NCI-H526 treated with DMSO at 0.1 percent for 48 hours (cell line): ENCODE measurements around the gene PDE3A.
"Not testable (repeated sequence)": the region's sequence is repeated elsewhere in the genome, so short reads cannot be mapped to it uniquely, and the experiment has no call there.

Source experiments
- DNase-seq: peaks from one replicate; lab custom pipeline; 2025; lab: John Stamatoyannopoulos, UW

The PDE3A gene

DNA sequence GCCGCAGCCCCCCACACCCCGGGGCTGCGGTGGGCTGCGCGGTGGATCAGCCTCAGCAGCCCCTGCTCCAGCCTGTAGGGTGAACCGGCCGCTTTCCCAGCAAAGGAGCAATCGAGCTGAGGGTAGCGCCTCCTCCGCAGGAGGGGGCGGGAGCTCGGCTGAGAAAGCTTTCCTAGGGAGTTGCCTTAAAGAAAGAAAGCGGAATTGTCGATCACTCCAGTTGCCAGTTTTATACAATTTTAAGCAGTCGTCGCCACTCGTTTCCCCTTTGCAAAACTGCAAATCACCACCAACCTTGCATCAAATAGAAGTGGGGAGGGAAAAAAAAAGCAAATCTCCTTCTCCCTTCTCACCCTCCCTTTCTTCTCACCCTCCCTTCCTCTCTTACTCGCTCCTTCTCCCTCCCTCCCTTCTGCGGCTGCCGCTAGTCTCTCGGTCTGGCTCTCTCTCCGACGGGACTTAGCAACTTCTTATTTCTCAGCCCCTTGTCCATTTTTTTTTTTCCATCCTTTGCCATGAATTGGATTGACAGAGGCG is at the start of gene PDE3A:
TSS of gene PDE3A (plus strand) at position 424 of the 537 bp plus-strand sequence. CDS start 748 bp downstream, outside the sequence.
- DNase-seq = no peak

DNA sequence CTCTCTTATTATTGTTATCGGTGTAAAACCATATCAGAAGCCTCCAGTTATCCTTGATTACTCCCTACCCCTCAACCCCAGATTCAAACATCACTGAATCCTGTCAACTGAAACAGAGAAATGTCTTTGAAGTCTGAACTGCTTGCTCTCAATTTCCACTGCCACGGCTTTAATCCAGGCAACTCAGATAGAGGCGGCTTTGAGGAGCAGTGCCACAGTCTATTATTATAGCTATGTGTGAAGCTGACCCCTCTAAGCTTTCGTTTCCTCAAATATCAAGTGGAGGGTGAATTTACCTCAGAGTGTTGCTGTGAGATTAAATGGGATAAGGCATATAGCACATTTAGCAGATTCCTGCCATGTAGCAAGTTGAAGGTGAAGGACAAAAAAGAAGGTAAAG is 49.0 kb upstream of the PDE3A start:
- no peak for DNase-seq

DNA sequence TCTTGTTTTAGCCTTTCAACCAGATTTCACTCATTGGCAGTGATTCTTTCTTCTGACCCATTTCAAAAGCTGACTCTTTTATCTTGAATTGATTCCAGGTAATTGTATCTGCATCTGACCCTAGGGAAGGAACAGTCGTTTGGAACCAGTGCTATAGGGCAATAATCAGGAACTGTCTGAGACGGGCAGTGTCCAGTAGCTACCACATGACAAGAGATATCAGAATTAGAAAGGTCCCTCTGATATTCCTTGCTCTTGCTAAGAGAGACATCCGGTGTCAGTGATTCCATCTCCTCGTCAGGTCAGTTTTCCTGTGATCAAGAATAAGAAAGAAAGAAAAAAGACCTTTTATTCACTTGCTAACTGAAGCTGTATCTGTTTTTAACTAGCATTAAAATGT is 47.8 kb upstream of the PDE3A start:
- no peak for DNase-seq

DNA sequence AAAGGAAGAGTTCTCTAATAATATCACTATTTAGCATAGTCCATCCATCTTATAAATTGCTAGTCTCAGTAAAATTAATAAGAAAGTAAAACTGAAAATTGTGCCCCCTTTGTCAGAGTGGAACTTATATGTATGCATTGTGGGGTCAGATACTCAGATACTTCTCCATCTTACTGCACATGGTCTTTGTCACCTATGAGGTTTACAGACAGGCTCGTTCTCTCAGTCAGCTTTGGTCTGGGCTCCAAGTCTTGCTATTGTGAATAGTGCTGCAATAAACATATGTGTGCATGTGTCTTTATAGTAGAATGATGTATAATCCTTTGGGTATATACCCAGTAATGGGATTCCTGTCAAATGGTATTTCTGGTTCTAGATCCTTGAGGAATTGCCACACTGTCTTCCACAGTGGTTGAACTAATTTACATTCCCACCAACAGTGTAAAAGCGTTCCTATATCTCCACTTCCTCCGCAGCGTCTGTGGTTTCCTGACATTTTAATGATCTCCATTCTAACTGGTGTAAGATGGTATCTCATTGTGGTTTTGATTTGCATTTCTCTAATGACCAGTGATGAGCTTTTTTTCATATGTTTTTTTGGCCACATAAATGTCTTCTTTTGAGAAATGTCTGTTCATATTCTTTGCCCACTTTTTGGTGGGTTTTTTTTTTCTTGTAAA is 37.4 kb upstream of the PDE3A start:
- not testable (repeated sequence) for DNase-seq

DNA sequence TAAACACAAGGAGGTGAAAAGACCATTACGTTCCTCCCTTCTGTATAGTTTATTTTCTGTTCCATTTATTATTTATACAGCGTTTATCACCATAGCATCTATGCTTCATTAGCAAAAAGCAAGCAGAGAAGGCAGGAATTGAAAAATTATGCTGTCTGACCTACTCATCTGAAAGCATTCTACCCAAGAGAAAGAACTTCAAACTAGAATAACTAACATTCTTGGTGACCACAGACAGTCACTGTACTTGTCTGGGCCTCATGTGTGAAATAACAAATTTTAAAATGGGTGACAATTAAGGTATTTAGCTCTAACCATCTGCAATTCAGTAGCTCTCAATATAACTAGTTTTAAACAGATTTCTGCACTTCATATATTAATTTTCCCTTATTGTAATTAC is 29.3 kb upstream of the PDE3A start:
- DNase-seq = no peak

DNA sequence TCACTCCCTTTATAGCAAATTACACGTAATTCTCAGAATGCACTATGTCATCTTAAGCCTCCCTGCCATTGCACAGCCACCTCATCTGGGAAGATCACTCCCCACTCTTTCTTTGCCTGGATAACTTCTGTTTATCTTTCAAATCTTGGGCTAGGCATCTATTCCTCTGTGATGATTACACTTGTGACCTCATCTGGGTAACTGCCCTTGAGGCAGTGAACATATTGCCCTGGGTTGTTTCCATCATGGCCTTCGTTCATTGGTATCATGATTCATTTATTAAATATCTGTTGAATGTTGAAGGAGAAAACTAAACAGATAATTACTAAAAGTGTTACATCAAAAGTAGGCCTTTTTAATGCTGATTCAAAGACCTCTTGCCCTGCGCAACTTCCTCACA is 26.2 kb upstream of the PDE3A start:
- DNase-seq = no peak

DNA sequence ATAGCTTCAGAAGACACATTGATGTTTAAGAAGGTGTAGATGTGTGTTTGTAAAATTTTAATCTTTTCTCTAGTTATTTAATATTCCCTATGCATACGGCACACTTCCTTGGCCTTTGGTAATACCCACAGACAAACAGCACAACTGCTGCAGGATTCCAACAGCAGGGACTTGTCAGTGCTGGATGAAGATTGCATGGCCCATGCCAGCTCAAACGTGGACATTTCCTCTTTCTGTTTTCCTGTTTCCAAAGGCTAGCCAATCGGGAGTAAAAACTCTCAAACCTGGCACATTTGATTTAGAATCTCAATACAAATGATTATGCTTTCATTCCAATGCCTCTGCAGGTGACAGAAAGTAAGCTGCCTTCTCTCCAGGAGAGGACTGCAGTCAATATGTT is 22.5 kb upstream of the PDE3A start:
- DNase-seq = no peak

DNA sequence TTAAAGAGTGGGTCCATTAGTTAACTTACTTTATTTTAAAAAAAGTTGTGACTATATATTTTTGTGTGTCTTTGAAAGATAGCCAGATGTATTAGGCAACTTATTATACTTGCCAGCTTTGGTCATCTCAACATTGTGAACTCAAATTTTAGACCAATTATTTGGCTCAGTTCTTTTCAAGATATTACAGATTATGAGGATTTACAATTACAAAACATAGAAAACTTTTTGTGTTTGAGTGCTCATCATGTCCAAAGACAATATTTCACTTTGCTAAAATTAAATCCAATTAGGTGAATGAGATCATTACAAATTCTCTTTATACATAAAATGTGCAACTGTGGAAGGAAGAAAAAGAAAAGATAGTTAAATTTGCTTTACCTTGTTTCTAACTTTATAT is 18.3 kb upstream of the PDE3A start:
- no peak for DNase-seq

DNA sequence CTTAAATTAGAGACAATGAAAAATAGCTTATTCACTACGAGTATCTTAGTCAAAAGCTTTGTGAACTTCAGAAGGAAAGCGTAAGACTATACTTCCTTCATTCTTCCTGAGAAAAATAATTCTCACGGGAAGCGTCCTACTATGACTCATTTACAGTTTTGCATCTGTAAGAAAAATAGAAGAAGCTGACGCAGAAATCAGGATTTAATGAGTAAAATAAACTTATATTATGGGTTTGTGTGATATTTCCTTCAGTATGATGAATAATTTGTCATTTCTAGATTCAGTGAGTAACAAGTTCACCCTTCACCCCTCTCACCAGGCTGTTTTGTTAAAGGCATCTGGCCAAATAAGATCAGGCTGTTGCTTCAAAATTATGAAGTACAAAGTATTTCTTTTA is 17.8 kb upstream of the PDE3A start:
- no peak for DNase-seq

DNA sequence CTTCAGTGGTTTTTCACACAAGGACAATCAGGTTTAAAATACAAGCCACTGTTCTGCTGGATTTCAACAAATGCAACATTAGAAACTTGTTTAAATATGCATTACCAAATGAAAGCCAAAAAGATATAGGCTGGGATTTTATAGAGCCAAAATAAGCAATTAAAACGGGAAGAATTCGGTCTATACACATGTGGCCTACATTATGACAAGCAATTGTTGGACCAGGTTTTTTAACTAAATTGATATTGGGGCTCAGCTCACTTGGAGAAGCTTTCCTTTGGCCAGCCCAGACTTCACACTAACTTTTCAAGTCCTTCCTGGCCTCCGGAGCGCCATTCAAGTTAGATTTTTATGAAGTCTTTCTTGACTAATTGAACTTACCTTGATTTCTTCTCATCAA is 16.9 kb upstream of the PDE3A start:
- DNase-seq = no peak

DNA sequence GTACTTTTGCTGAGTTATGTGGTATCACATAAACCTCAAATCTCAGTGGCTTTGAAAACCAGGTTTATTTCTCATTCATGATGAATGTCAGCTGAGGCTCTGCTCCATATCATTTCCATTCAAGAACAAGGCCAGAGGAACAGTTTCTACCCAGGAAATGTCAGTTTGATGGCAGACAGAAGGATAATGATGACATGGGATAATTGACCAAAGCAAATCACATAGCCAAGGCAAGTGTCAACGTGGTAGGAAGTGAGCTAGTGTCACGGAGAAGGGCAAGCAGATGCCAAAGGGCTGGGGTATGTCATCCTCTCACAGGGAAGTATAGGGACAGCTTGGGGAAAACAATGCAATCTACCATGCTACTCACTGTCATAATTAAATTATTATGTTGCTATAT is 12.3 kb upstream of the PDE3A start:
- DNase-seq = no peak

DNA sequence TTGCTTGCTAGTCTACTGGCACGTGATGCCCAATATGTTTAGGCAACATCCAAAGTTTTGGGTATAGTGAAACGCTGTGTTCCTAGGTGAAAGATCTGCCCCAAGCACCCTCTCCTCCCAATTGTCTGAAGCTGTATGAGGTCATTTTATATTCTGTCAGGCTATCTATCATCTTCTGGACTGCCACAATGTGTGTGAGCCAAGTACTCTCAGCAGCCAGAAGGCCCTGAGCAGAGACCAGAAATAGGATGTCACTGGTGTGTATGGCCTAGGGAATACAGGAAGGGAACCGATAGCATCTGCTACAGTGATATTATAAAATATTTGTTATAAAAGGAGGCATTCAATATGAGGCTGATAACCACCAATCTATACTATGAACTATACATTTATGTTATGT is 7.9 kb upstream of the PDE3A start:
- DNase-seq = no peak

DNA sequence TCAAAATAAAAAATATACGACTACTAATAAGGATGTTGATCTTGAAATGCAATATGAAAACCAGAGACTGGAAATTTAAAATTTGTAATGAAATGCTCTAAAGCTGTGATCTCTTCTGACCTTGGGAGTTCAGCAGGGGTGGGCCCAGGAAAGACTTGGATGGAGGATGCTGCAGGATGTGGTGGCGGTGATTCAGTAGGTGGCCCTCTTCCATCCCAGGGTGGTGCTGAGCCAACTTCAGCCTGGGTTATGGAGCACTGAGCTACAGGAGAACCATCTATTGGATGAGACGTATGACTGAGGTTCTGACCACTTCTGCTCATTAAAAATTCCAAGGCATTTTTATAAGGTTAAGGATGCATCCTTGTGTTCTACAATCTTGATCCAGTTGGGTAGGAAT is 6.9 kb upstream of the PDE3A start:
- DNase-seq = no peak

DNA sequence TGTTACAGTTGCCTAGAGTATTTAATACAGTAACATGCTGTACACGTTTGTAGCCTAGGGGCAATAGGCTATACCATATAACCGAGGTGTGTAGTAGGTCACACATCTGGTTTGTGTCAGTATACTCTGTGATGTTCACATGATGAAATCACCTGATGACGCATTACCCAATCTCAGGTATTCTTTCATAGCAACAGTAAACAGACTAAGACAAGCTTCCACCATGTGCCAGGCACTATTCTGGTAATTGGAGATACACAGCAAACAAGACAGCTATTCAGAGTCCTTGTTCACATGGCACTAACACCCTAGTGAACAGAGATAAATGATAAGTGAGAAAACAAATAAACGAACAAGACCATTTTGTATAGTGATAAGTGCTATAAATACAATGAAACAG is 3.8 kb upstream of the PDE3A start:
- DNase-seq = no peak

DNA sequence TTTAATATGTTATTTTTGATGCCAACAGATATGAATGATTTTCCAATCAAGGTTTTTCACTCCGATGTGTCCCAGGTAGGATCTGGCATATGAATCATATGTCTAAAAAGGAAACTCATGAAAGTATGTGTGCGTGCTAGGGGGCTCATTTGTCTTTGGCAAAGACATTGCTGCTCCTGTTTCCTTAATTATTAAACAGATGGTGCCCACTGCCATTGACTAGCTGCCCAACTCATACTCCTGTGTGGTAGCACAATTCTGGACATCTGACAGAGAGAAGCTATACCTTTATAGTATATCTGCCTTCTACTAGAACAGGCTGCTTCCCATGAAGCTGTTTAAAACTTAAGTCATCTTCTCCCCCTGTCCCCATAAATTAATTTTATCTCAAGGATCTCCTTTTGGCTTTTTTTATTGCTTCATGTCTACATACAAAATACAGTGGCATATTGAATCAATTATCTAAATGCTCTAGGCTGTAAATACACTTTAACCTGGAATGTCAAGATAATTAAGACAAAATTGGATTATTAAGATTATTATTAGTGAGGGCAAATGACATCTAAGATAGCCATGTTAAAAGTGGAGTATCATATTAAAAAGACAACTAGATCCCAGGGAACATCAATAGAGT is 1.4 kb upstream of the PDE3A start:
- DNase-seq = no peak

DNA sequence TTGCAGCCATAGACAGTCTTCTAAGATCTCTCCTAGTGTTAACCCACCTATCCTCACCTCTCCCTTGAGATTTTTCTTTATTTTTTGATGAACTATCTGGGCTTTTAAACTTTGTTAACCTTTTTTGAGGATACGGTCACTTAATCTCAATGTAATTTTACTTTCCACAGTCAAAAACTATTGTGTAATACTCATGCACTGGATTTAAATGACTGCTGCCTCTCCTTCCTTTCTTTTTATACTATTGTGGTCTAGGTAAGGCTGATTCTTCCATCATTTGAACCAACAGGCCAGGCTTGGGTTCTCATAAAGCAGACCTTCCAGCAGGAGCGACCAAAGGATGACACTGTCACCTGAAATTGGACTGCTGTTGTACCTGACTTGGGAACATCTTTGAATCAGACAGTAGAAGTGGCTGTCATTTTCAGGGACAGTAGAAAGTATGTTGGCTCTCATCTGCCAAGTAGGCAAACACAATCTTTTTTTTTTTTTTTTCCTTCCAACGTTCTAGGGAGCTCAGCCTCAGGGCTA is 689 bp upstream of the PDE3A start:
- DNase-seq = no peak

DNA sequence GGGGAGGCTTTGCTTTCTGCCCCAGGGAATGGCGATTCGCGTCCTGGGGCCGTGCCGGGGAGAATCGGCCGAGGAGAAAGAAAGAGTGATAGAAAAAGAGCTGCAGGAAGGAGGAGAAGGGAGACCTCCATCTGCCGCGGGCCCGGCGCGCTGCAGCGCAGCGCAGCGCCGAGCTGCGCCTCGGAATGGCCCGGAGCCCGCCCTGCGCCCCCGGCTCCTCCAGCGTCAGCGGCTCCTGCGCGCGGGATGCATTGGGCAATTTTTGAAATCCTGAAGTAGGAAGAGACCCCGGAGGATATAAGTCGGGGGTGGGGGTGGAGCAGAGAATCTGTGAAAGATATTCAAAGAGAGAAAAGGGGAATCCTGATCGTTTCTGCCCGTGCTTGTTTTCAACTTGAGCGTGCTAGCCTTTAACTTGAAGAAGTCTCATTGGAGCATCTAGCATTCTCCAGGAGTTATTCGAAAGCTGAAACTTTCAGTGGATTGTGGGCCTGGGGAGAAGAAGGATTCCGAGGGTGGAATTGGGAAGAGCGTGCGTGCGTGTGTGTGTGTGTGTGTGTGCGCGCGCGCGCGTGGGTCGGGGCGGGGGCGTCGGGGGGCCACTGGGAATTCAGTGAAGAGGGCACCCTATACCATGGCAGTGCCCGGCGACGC is 441 bp downstream of the PDE3A start:
- DNase-seq = no peak

DNA sequence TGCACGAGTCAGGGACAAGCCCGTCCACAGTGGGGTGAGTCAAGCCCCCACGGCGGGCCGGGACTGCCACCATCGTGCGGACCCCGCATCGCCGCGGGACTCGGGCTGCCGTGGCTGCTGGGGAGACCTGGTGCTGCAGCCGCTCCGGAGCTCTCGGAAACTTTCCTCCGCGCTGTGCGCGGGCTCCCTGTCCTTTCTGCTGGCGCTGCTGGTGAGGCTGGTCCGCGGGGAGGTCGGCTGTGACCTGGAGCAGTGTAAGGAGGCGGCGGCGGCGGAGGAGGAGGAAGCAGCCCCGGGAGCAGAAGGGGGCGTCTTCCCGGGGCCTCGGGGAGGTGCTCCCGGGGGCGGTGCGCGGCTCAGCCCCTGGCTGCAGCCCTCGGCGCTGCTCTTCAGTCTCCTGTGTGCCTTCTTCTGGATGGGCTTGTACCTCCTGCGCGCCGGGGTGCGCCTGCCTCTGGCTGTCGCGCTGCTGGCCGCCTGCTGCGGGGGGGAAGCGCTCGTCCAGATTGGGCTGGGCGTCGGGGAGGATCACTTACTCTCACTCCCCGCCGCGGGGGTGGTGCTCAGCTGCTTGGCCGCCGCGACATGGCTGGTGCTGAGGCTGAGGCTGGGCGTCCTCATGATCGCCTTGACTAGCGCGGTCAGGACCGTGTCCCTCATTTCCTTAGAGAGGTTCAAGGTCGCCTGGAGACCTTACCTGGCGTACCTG is 1.1 kb downstream of the PDE3A start:
- no peak for DNase-seq

DNA sequence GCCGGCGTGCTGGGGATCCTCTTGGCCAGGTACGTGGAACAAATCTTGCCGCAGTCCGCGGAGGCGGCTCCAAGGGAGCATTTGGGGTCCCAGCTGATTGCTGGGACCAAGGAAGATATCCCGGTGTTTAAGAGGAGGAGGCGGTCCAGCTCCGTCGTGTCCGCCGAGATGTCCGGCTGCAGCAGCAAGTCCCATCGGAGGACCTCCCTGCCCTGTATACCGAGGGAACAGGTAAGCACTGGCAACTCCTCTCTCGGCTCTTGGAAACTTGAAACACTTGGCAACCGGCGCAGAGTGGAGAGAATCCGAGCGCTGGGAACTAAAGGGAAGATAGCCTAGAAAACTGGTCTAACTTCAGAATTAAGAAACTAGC is 1.7 kb downstream of the PDE3A start:
- DNase-seq = no peak

DNA sequence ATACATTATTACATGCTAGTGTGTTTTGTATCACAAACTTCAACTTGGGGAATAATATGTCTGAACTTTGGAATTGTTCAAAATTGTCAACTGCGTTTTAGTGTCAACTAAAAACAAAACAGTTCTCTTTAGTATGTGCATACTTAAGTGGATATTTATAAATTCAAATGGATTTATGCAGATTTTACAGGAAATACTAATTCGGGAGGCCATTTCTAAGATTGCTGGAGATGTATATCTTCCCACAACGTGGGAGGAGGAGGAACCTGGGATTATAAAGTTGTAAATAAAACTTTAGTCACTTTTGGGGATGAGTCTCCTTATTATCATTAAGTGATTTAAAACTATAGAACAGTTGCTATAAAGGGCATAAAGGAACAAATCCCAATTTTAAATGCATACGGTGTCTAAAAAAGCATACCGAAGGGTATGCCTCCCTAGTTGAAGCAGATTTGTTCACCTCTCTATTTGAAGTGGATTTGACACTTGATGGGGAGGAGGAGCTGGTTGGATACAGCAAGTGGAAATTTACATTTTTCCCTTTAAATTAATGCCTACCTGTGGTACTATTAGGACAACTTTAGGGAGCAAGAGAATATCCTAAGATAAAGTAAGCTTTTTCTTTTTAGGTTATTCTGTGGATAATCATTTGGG is 2.7 kb downstream of the PDE3A start:
- DNase-seq = no peak

DNA sequence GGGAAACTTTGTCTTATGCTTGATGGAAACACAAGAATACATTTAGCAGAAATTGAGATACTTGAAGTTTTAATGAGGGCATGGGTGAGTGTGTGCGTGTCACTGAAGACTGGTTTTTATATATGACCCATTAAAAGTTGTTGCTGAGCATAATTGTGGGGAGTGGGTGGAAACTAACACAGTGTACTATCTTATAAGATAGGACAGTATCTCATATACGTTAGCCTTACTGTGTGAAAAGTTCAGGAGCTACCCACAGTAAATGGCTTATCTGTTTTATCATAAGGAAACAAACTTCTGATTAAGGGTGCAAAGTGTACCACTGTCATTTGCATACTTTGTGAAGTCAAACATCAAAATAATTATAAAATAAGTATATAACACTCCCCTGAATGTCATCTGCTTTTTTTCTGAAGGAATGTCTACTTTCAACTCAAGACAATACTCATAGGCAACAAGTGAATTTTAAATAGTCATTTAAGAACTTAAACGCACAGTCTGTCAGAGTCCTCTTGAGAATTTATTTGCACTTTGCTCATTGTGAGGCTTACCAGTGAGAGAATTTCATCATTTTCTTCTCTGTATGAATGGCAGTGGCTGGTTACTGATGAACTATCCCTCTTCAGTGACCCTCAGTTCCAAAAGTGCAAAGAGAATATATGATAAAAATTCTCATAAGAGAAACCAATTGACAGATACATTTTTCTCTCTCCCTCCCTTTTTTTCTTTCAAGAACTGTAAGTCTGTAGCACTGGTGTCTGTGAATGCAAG is 4.2 kb downstream of the PDE3A start:
- DNase-seq = no peak
